Karpas-422 (cell line): Measurements from ENCODE around the gene COL8A1. TPM values are rescaled to one million over a fixed set of nuclear protein-coding genes. Genes with fewer than 3 reads are reported as not detected.

ENCODE experiments used
- DNase-seq: peaks from one replicate; pipeline ENCODE4 v3.0.0-alpha.2; 2015
- H2AFZ ChIP-seq: fragments of 200-600 bp; sonication (generic); 2 replicates; pipeline ENCODE4 v1.6.1; 2014; ENCODE audit warnings: antibody characterized with exemption, low read length, mixed read lengths
- H3K27ac ChIP-seq: fragments of 200-600 bp; sonication (generic); 2 replicates; pipeline ENCODE4 v1.5.1; 2014; ENCODE audit warnings: mild to moderate bottlenecking, low read length, moderate library complexity
- H3K27me3 ChIP-seq: fragments of 200-600 bp; sonication (generic); 2 replicates; pipeline ENCODE4 v1.6.1; 2014; ENCODE audit warnings: low read length, mixed read lengths
- H3K36me3 ChIP-seq: fragments of 200-600 bp; sonication (generic); 2 replicates; pipeline ENCODE4 v1.6.1; 2014; ENCODE audit warnings: low read length, mixed read lengths; ENCODE audit not compliant: insufficient read depth
- H3K4me1 ChIP-seq: fragments of 200-600 bp; sonication (generic); 2 replicates; pipeline ENCODE4 v1.6.1; 2014; ENCODE audit warnings: mild to moderate bottlenecking, low read length, mixed read lengths
- H3K4me2 ChIP-seq: fragments of 200-600 bp; sonication (generic); 2 replicates; pipeline ENCODE4 v1.6.1; 2014; ENCODE audit warnings: low read length, low read depth, mild to moderate bottlenecking; ENCODE audit not compliant: poor library complexity, severe bottlenecking
- H3K4me3 ChIP-seq: fragments of 200-600 bp; sonication (generic); 2 replicates; pipeline ENCODE4 v1.5.1; 2014; ENCODE audit warnings: mild to moderate bottlenecking, antibody characterized with exemption, low read length, mixed read lengths
- H3K79me2 ChIP-seq: fragments of 200-600 bp; sonication (generic); 2 replicates; pipeline ENCODE4 v1.6.1; 2014; ENCODE audit warnings: mild to moderate bottlenecking, low read length, mixed read lengths
- H3K9ac ChIP-seq: fragments of 200-600 bp; sonication (generic); 2 replicates; pipeline ENCODE4 v1.6.0; 2014; ENCODE audit warnings: low read length
- H3K9me2 ChIP-seq: fragments of 200-600 bp; sonication (generic), shearing (Covaris generic); replicated peaks from 2 replicates; pipeline ENCODE4 v1.6.0; 2014; ENCODE audit warnings: mild to moderate bottlenecking, low read length, moderate library complexity; ENCODE audit not compliant: insufficient read depth
- H3K9me3 ChIP-seq: fragments of 300-700, 200-600 bp; sonication (generic); 2 replicates; pipeline ENCODE4 v1.6.1; 2014; ENCODE audit warnings: low read length, mixed read lengths
- H4K20me1 ChIP-seq: fragments of 200-600 bp; sonication (generic); 2 replicates; pipeline ENCODE4 v1.6.1; 2014; ENCODE audit warnings: mild to moderate bottlenecking, antibody characterized with exemption, low read length, low read depth; ENCODE audit not compliant: insufficient read depth
- total RNA-seq: library from RNA; depleted of rRNA; stranded (reverse); fragments of >200 nt; shearing (Covaris generic); gene quantifications from 2 replicates; pipeline ENCODE4 v1.2.3, GENCODE V29; 2014; ENCODE audit warnings: low replicate concordance

Gene COL8A1
- total RNA-seq, 1 experiment from 2014 or later = not detected

DNA sequence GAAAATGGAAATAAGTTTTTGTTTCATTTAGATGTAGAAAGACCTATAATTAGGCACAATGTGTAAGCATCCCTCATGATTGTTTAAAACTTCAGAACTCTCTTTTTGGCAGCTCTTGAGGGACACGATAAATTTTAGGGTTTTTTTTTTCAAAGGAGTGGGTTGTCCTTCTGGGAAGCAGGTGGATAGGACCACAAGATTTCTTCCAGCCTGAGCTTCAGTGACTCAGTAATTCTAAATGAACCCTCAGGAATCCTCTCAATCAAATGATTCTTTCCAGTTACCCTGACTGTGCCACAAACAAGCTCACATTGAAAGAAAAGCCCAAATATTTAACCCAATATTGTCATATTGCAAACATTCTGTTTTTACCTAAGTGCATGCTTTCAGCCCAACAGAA is 45.1 kb downstream of the COL8A1 start:
- Histone ChIP-seq H3K79me2 (no peaks in the 10 kb centered on the region), H3K4me1 (no peaks in the 10 kb centered on the region)

DNA sequence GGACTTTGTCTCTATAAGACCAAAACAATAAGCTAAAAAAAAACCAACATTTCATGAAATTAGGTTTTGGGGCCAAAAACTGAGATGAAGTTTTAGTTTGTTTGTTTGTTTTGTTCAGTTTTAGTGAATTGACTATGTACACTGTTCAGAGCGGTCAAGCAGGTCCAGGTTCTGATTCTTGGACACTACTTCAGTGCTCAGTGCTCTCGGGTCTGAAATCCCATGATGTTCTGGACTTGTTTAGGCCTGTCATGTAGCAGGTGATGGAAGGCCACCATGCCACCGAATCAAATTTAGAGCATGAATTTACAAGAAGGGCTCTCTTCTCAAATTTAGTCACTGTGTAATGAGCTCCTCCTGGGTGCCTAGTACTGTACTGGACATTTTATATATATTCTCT is 45.5 kb downstream of the COL8A1 start:
- Histone ChIP-seq H2AFZ (no peak overlapping the region), H4K20me1 (no peaks in the 10 kb centered on the region), H3K9ac (no peak overlapping the region), H3K9me2 (no peaks in the 10 kb centered on the region), H3K4me1 (no peaks in the 10 kb centered on the region), H3K27me3 (no peaks in the 10 kb centered on the region), H3K27ac (no peak overlapping the region), H3K79me2 (no peaks in the 10 kb centered on the region), H3K4me3 (no peak overlapping the region), H3K4me2 (no peak overlapping the region), H3K9me3 (no peaks in the 10 kb centered on the region), H3K36me3 (no peaks in the 10 kb centered on the region)
- no peak for DNase-seq

More for the DNA sequence above, 45.1 kb downstream of the COL8A1 start:
- Histone ChIP-seq H2AFZ (no peak overlapping the region), H3K9ac (no peak overlapping the region), H3K4me2 (no peak overlapping the region), H3K4me3 (no peak overlapping the region), H3K9me2 (no peaks in the 10 kb centered on the region), H3K9me3 (no peaks in the 10 kb centered on the region), H4K20me1 (no peaks in the 10 kb centered on the region), H3K27me3 (no peaks in the 10 kb centered on the region), H3K27ac (no peak overlapping the region), H3K36me3 (no peaks in the 10 kb centered on the region)
- DNase-seq = peak; percentile 27

DNA sequence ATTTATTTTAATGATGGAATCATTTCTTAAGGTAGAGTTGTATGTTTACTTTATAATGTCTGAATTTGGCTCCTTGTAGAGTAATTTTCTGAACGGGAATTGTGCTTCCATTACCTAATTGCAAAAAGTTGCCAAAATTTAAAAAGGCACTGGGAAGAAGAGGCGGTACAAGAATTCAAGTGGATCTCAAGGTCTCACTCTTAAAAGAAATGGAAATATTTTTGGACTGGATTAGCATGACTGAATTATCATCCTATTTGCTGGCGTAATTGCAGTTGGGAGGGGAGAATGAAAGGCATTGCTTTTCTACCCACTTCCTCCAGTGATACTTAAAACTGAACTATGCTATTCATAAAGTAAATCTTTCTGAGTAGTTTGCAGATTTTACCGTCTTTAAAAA is 46.2 kb downstream of the COL8A1 start:
- H3K27me3 ChIP-seq = no peaks in the 10 kb centered on the region
- no peaks in the 10 kb centered on the region for H3K9me3 ChIP-seq
- no peak overlapping the region for H3K27ac ChIP-seq
- no peak overlapping the region for H3K4me2 ChIP-seq
- H4K20me1 ChIP-seq = no peaks in the 10 kb centered on the region
- H3K9ac ChIP-seq = no peak overlapping the region
- H3K36me3 ChIP-seq = no peaks in the 10 kb centered on the region
- H2AFZ ChIP-seq = no peak overlapping the region
- H3K4me3 ChIP-seq = no peak overlapping the region
- no peaks in the 10 kb centered on the region for H3K4me1 ChIP-seq
- no peaks in the 10 kb centered on the region for H3K9me2 ChIP-seq
- no peaks in the 10 kb centered on the region for H3K79me2 ChIP-seq
- no peak for DNase-seq

DNA sequence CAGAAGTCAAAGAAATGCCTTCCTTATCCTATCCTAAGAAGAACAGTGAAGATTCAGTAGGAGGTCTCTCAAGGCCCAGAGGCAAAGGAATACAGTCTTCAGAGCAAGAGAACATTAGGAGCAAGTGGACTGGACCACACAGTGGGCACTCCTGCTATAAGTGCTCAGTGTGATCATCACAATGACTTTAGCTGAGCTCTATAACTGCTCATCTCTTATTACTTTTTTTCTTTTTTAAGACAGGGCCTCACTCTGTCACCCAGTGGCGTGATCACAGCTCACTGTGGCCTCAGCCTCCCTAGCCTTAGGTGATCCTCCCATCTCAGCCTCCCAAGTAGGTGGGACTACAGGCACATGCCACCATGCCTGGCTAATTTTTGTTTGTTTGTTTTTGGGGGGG is 48.1 kb downstream of the COL8A1 start:
- H4K20me1 ChIP-seq = no peaks in the 10 kb centered on the region
- H3K9ac ChIP-seq = no peak overlapping the region
- H3K36me3 ChIP-seq = no peaks in the 10 kb centered on the region
- H3K79me2 ChIP-seq = no peaks in the 10 kb centered on the region
- no peaks in the 10 kb centered on the region for H3K27me3 ChIP-seq
- no peak overlapping the region for H3K27ac ChIP-seq
- H3K4me3 ChIP-seq = no peak overlapping the region
- no peaks in the 10 kb centered on the region for H3K9me2 ChIP-seq
- no peak for DNase-seq
- H3K4me2 ChIP-seq = no peak overlapping the region
- no peaks in the 10 kb centered on the region for H3K9me3 ChIP-seq
- no peaks in the 10 kb centered on the region for H3K4me1 ChIP-seq
- no peak overlapping the region for H2AFZ ChIP-seq

DNA sequence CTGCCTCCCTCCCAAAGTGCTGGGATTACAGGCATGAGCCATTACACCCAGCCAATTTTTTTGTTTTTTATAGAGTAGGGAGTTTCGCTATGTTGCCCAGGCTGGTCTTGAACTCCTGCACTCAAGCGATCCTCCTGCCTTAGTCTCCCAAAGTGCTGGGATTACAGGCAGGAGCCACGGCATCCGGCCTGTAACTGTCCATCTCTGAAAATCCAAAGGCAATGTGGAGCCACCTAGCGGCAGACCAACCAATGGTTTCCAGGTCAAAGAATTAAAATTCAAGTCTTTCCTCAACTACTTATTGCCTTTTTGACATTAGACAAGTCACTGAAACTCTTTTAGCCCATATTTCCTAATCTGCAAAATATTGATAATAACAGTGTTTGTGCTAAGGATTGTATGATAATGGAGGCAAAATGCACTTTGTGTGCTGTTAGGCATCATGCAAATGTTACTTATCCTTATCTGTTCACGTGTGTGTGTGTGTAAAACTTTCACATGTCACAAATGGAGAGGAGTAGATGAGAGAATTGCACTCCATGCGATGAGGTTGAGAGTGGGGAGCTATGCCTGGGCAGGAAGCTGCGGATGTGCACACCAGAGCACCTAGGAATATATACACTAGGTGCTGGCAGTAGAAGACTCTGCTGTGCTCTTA is 48.7 kb downstream of the COL8A1 start:
- peak; percentile 75 for DNase-seq
- Histone ChIP-seq H3K9me3 (no peaks in the 10 kb centered on the region), H3K4me1 (no peaks in the 10 kb centered on the region), H3K9me2 (no peaks in the 10 kb centered on the region), H3K36me3 (no peaks in the 10 kb centered on the region), H3K79me2 (no peaks in the 10 kb centered on the region), H2AFZ (no peak overlapping the region), H3K9ac (no peak overlapping the region), H3K27ac (no peak overlapping the region), H4K20me1 (no peaks in the 10 kb centered on the region), H3K4me2 (no peak overlapping the region), H3K27me3 (no peaks in the 10 kb centered on the region), H3K4me3 (no peak overlapping the region)

DNA sequence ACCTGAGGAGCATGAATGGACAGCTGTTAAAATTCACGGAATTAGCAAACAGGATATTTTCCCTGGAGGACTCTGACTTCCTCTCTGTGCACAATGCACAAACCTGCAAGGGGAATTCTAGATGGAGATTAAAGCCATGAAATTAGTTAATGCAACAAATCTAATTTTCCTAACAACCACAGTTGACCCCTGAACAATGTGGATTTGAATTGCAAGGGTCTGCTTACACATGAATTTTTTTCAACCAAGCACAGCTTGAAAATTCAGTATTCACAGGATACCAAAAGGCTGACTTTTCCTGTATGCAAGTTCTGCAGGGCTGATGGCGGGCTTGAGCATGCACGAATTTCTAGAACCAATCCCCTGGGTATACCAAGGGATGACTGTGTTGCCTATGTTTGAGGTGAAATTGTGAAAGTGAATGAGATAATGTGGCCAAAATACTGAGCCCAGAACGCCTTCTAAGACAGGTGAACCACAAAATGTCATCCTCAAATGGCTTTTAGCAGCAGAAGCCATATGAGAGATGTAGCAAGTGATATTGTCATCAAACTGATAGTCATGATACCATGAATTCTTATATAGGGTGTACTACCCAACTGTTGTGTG is 52.5 kb downstream of the COL8A1 start:
- Histone ChIP-seq H3K36me3 (no peaks in the 10 kb centered on the region), H4K20me1 (no peaks in the 10 kb centered on the region), H2AFZ (no peak overlapping the region), H3K9ac (no peak overlapping the region), H3K4me1 (no peaks in the 10 kb centered on the region), H3K9me2 (no peaks in the 10 kb centered on the region), H3K27ac (no peak overlapping the region), H3K9me3 (no peaks in the 10 kb centered on the region), H3K4me2 (no peak overlapping the region), H3K79me2 (no peaks in the 10 kb centered on the region), H3K4me3 (no peak overlapping the region), H3K27me3 (no peaks in the 10 kb centered on the region)
- DNase-seq = no peak

DNA sequence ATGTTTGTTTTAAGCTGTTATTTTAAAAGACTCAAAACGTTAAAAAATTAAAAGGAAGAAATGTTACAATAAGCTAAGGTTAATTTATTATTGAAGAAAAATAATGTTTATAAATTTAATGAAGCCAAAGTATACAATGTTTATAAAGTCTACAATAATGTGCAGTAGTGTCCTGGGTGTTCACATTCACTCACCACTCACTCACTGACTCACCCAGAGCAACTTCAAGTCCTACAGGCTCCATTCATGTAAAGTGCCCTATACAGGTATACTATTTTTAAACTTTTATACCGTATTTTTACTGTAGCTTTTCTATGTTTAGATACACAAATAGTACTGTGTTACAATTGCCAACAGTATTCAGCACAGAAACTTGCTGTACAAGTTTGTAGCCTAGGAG is 55.2 kb downstream of the COL8A1 start:
- H3K36me3 ChIP-seq = no peaks in the 10 kb centered on the region
- H3K4me2 ChIP-seq = no peak overlapping the region
- H3K4me1 ChIP-seq = no peaks in the 10 kb centered on the region
- H3K9me3 ChIP-seq = no peaks in the 10 kb centered on the region
- no peak for DNase-seq
- H3K4me3 ChIP-seq = no peak overlapping the region
- H3K27me3 ChIP-seq = no peaks in the 10 kb centered on the region
- H3K27ac ChIP-seq = no peak overlapping the region
- no peak overlapping the region for H2AFZ ChIP-seq
- no peaks in the 10 kb centered on the region for H3K9me2 ChIP-seq
- H3K79me2 ChIP-seq = no peaks in the 10 kb centered on the region
- no peak overlapping the region for H3K9ac ChIP-seq
- H4K20me1 ChIP-seq = no peaks in the 10 kb centered on the region

DNA sequence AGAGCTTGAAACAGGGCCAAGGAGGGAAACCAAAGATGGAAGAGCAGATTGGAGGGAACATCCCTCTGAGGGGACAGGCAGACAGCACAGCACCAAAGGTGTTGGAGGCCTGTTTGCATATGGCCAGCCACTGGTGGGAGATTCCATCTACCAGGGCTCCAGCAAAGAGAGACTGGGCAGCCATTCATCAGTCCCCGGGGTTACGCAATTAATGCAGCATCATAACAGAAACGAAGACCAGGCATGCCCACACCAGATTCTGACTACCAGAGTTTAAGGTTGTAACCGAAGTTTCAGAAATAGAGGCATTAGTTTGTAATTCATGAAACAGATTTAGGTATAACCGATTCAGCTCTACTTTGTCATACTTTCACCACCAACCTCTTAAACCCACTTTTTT is 58.1 kb downstream of the COL8A1 start:
- Histone ChIP-seq H4K20me1 (no peaks in the 10 kb centered on the region), H3K79me2 (no peaks in the 10 kb centered on the region), H3K36me3 (no peaks in the 10 kb centered on the region), H3K9me3 (no peaks in the 10 kb centered on the region), H3K27ac (no peak overlapping the region), H3K9me2 (no peaks in the 10 kb centered on the region), H3K4me1 (no peaks in the 10 kb centered on the region), H3K27me3 (no peaks in the 10 kb centered on the region), H3K9ac (no peak overlapping the region), H3K4me2 (no peak overlapping the region), H2AFZ (no peak overlapping the region), H3K4me3 (no peak overlapping the region)
- no peak for DNase-seq
